MM.1S (cell line): ENCODE data around the gene CHGA.

ENCODE experiments used
- DNase-seq: peaks from one replicate; pipeline ENCODE4 v3.0.0-alpha.2; 2015
- H2AFZ ChIP-seq: fragments of 300-600 bp; sonication (generic); 2 replicates; pipeline ENCODE4 v1.6.0; 2016; ENCODE audit warnings: antibody characterized with exemption, low read length
- H3F3A ChIP-seq: fragments of 300-600 bp; sonication (generic); 2 replicates; pipeline ENCODE4 v1.6.1; 2016; ENCODE audit warnings: mild to moderate bottlenecking, antibody characterized with exemption, low read length, moderate library complexity, mixed read lengths; ENCODE audit not compliant: insufficient read depth
- H3K27ac ChIP-seq: fragments of 300-600 bp; sonication (generic); 2 replicates; pipeline ENCODE4 v1.5.1; 2016; ENCODE audit warnings: mild to moderate bottlenecking, low read length
- H3K27me3 ChIP-seq: fragments of 300-600 bp; sonication (generic); replicated peaks from 2 replicates; pipeline ENCODE4 v1.6.0; 2016; ENCODE audit warnings: low read length; ENCODE audit not compliant: insufficient read depth
- H3K36me3 ChIP-seq: fragments of 300-600 bp; sonication (generic); replicated peaks from 2 replicates; pipeline ENCODE4 v1.6.1; 2016; ENCODE audit warnings: mild to moderate bottlenecking, low read length, mixed read lengths; ENCODE audit not compliant: insufficient read depth
- H3K4me1 ChIP-seq: fragments of 300-600 bp; sonication (generic); 2 replicates; pipeline ENCODE4 v1.6.1; 2016; ENCODE audit warnings: low read length, mixed read lengths
- H3K4me2 ChIP-seq: fragments of 300-600 bp; sonication (generic); 2 replicates; pipeline ENCODE4 v1.6.0; 2016; ENCODE audit warnings: low read depth, low read length
- H3K4me3 ChIP-seq: fragments of 300-600 bp; sonication (generic); 2 replicates; pipeline ENCODE4 v1.5.1; 2016; ENCODE audit warnings: low read length, mixed read lengths
- H3K79me2 ChIP-seq: fragments of 300-600 bp; sonication (generic); 2 replicates; pipeline ENCODE4 v1.6.1; 2016; ENCODE audit warnings: mixed run types, low read length, mixed read lengths
- H3K9ac ChIP-seq: fragments of 300-600 bp; sonication (generic); 2 replicates; pipeline ENCODE4 v1.6.1; 2016; ENCODE audit warnings: low read length, mixed read lengths
- H3K9me2 ChIP-seq: fragments of 300-600 bp; sonication (generic); replicated peaks from 2 replicates; pipeline ENCODE4 v1.6.1; 2016; ENCODE audit warnings: mild to moderate bottlenecking, low read length, mixed read lengths; ENCODE audit not compliant: insufficient read depth
- H3K9me3 ChIP-seq: fragments of 300-600 bp; sonication (generic); replicated peaks from 2 replicates; pipeline ENCODE4 v1.6.1; 2016; ENCODE audit warnings: mild to moderate bottlenecking, low read length, mixed read lengths; ENCODE audit not compliant: insufficient read depth
- H4K20me1 ChIP-seq: fragments of 300-600 bp; sonication (generic); 2 replicates; pipeline ENCODE4 v1.6.1; 2016; ENCODE audit warnings: mild to moderate bottlenecking, low read length, moderate library complexity, mixed read lengths; ENCODE audit not compliant: insufficient read depth
- EZH2 ChIP-seq: fragments of 300-600 bp; sonication (generic); optimal IDR thresholded peaks from 2 replicates; pipeline ENCODE3; 2017; ENCODE audit warnings: low read depth, mild to moderate bottlenecking, antibody characterized with exemption, low read length, mixed read lengths
- EZH2phosphoT487 ChIP-seq: fragments of 300-600 bp; sonication (generic); IDR thresholded peaks from 2 replicates; pipeline ENCODE4 v1.6.1; 2018; ENCODE audit warnings: antibody characterized with exemption, low read length
- TF ChIP-seq, protein P1 (sequence below): fragments of 300-600 bp; sonication (generic); IDR thresholded peaks from 2 replicates; pipeline ENCODE4 v1.5.1; 2016; ENCODE audit warnings: antibody characterized with exemption, low read length, mixed read lengths

Gene CHGA

DNA sequence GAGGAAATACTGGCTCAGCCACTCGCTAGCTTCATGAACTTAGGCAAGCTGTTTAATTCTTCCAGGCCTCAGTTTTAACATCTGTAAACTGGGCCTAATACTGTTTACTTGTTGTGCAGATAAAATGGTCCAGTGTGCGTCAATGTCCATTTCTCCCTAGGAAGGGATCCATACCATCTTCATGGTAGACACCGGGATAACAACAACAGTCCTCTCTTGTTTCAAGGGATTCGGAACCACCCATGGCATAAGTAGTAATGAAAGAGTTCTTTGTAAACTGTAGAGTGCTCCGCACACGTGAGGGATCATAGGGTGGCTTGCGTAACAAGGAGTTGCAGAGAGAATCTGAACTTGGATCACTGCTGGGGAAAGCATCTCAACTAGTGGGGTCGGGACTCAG, 17.3 kb upstream of the CHGA start:
- Histone ChIP-seq H3K79me2 (no peaks in the 10 kb centered on the region), H3K9me2 (no peaks in the 10 kb centered on the region), H3K4me2 (no peak overlapping the region), H3K4me1 (no peaks in the 10 kb centered on the region), H3K9ac (no peak overlapping the region), H3K27me3 (no peaks in the 10 kb centered on the region), H3K27ac (no peak overlapping the region), H2AFZ (no peak overlapping the region), H3K4me3 (no peak overlapping the region), H3K36me3 (no peaks in the 10 kb centered on the region), H3F3A (no peaks in the 10 kb centered on the region), H3K9me3 (no peaks in the 10 kb centered on the region), H4K20me1 (no peaks in the 10 kb centered on the region)
- TF ChIP-seq EZH2 = no peak
- TF ChIP-seq, protein P1, sequence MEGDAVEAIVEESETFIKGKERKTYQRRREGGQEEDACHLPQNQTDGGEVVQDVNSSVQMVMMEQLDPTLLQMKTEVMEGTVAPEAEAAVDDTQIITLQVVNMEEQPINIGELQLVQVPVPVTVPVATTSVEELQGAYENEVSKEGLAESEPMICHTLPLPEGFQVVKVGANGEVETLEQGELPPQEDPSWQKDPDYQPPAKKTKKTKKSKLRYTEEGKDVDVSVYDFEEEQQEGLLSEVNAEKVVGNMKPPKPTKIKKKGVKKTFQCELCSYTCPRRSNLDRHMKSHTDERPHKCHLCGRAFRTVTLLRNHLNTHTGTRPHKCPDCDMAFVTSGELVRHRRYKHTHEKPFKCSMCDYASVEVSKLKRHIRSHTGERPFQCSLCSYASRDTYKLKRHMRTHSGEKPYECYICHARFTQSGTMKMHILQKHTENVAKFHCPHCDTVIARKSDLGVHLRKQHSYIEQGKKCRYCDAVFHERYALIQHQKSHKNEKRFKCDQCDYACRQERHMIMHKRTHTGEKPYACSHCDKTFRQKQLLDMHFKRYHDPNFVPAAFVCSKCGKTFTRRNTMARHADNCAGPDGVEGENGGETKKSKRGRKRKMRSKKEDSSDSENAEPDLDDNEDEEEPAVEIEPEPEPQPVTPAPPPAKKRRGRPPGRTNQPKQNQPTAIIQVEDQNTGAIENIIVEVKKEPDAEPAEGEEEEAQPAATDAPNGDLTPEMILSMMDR = no peak
- no peak for TF ChIP-seq EZH2phosphoT487
- DNase-seq = no peak

DNA sequence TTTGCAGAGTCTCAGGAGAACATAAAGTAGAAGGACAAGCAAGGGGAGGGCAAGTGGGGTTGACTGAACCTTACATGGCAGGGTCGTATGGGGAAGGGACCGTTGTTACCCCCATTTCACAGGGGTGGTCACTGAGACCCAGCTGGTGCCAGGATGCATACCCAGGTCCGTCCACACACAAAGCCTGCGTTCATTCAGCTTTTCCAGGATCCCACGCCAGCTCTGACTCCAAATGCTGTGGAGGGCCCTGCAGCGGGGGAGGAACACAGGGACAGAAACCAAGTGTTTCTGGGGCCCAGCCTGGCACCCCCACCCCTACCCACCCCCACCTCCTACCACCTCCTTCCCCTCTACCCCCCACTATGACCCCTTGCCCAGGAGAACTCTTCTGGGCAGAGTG, 16.5 kb upstream of the CHGA start:
- Histone ChIP-seq H3K27me3 (no peaks in the 10 kb centered on the region), H3K27ac (no peak overlapping the region), H3K4me1 (no peaks in the 10 kb centered on the region), H3F3A (no peaks in the 10 kb centered on the region), H3K79me2 (no peaks in the 10 kb centered on the region), H2AFZ (no peak overlapping the region), H3K4me2 (no peak overlapping the region), H4K20me1 (no peaks in the 10 kb centered on the region), H3K4me3 (no peak overlapping the region), H3K9me2 (no peaks in the 10 kb centered on the region), H3K9me3 (no peaks in the 10 kb centered on the region), H3K36me3 (no peaks in the 10 kb centered on the region), H3K9ac (no peak overlapping the region)
- DNase-seq = no peak
- TF ChIP-seq, protein P1 = no peak
- no peak for TF ChIP-seq EZH2
- TF ChIP-seq EZH2phosphoT487 = no peak

DNA sequence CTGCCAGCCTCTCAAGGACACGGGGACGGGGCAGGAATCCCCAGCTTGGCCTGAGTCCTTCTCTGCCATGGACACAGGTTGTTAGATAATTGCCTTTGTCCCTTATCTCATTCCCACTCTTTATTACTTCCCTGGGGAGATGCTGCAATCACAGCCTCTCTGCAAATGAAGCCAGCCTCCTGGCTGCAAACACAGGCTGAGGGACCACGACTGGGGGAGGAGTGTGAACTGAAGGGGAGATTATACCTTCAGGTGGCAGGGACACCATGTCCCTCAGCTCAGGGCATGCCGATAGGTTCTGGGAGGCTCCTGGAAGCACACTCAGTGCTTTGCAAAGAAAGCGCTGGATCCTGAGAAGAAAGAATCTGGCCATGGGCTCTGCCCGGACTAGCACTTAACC, 16.1 kb upstream of the CHGA start:
- Histone ChIP-seq H3K4me2 (no peak overlapping the region), H3F3A (no peaks in the 10 kb centered on the region), H2AFZ (no peak overlapping the region), H3K9ac (no peak overlapping the region), H3K4me3 (no peak overlapping the region), H3K27me3 (no peaks in the 10 kb centered on the region), H3K9me2 (no peaks in the 10 kb centered on the region), H3K36me3 (no peaks in the 10 kb centered on the region), H4K20me1 (no peaks in the 10 kb centered on the region), H3K79me2 (no peaks in the 10 kb centered on the region), H3K27ac (no peak overlapping the region), H3K4me1 (no peaks in the 10 kb centered on the region), H3K9me3 (no peaks in the 10 kb centered on the region)
- TF ChIP-seq, protein P1 = no peak
- TF ChIP-seq EZH2 (no peak), EZH2phosphoT487 (no peak)
- DNase-seq = no peak
